UCSD-AML1 (cell line): ENCODE data around the gene BATF.

Experiments
- DNase-seq: peaks from one replicate; lab custom pipeline; 2025; ENCODE audit not compliant: unreplicated experiment; lab: John Stamatoyannopoulos, UW

The BATF gene

DNA sequence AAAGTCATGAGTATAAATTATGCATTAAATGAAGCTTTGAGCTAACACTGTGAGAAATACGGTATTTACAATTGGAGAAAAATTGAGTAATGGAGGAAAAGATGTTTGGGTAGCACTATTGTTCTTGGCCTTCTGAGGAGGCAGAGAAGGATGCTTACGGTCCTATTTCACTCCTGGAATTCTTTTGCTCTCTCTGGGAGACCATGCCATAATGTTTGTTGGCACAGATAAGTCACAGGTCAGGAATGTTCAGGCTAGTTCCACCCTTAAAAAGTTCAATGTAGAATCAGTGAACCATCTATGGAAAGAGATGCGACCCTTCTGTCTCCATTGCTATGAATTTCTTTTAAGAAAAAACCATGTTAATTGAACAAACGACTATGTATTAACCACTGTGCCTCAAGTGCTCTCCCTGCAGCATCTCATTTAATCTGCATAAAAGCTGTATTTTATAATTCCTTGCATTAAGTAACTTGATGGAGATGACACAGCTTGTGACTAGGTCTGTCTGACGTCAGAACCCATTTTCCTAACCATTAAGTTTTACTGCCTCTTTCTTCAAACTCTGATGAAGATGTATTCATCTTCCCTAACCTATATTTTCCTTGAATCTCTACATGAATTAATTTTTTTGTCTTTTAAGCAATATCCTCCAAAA lies 9.5 kb downstream of the BATF start:
- DNase-seq: no peak

DNA sequence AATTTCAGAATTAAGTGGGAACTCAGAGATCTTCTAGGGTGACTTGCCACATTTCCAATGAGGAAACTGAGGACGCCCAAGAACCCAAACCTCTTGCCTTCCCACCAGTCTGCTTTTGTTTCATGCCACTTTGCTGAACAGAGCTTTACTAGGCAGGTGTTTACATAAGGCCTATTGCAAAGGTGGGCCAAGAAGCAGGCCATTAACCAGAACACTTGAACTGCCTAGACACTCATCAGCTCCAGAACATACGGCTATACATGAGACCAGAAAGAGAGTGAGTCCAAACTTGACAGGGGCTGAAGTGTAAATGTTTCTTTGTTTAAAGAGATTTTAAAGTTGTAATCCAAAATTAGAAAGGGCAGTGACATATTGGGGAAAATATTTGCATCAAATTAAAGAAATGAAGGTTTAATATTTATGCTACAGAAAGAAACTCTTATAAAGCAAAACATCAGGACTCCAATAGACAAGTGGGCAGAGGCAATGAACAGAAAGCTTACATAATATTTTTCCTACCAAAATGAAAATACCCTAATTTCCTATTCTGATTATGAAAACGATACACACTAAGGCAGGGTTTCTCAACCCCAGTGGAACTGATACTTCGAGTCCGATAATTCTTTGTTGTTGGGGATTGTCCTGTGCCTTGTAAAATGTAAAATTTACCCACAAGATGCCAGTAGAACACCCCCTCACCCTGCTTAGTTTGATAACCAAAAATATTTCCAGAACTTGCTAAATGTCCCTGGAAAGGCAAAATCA lies 11.7 kb downstream of the BATF start:
- no peak for DNase-seq

GRCh38 chr14:75535164-75535898 lies 13.1 kb downstream of the BATF start:
- DNase-seq: no peak

- no peak for DNase-seq
These were observed 14.8 kb downstream of the BATF start for GRCh38 chr14:75537071-75537470.

DNA sequence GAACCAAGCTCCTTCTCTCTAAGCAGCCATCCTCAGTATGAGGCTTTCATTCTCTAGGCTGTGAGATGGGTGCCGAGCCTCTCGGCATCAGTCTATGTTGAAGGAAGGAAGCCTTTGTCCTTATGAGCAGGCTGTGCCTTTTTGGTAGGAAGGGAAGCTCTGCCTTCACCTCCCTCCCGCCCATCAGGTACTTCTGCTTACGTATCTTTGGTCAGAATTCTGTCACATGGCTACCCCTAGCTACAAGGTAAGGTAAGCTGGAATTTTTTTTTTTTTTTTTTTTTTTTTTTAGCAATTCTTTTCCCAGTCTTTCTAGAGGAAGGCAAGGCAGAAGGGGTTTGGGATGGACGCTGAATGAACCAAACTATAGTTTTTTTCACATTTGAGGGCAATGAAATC lies 16.9 kb downstream of the BATF start:
- no peak for DNase-seq

DNA sequence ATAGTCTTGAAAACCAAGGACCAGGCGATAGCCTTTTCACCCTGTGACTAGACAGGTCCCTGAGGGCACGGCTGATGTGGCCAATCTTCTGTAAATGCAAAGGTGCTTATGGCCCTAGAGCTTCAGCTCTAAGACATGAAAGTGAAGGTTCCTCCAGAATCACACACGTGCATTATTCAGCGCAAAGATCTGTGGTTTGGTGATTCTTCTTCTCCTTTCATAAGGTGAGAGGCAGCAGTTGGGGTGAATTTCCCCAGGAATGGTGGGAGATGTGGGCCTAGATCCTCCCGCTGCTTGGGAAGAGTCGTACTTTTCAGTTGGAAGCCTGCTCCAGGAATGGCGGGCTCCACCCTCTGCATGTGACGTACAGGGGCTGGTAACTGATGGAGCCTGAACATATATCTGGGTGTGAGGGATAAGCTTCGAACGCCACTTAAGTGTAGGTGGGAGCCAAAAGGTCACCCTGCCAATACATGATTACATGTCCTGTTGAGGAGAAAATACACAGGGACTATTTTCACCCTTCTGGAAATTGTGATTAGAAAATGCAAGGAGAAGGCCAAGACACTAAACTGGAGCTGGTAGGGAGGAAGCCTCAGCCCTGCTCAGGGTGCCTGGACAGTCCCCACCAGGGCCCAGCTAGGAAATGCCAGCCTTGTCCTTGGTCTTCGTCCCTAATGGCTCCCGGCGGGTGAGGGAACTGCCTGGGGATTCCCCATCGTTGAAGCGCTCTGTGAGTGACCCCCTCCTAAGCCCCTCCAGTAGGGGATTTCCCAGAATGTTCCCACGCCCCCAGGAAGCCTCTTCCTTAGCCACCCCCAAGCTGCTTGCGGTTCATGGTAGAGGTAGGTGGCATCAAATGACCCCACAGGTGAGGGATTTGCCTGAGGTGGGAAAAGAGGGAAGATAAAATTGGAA lies 17.6 kb downstream of the BATF start:
- DNase-seq: no peak

DNA sequence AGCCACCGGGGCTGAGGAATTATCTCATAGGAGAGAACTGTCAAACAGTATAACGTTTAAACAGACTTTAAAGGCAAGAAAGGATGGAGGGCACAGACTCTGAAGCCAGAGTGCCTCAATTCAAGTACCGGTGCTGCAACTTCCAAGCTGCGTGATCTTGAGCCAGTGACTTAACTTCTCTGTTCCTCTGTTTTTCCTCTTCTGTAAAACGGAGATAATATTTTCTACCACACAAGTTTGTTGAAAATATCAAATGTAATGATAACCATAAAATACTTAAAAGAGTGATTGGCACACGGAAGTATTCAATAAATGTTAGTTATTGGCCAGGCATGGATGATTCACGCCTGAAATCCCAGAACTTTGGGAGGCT lies 18.2 kb downstream of the BATF start:
- no peak for DNase-seq

- DNase-seq: peak; percentile 83
These were observed 20.4 kb downstream of the BATF start for GRCh38 chr14:75542588-75543091.

DNA sequence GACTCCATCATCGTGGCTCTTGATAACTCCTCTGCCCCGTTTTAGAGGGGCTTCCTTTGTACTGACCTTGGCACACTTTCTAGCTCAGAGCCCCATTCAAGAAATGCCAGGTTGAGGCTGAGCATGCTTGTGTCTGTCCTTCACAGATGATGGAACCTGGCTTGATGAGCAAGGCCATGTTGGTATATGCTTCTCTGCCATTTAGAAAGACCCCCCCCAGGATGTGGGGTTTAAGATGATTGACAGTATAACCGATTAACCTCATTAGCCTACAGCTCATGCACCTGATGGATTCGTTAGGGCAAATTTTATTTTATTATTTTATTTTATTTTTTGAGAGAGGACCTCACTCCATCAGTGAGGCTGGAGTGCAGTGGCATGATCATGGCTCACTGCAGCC lies 21.0 kb downstream of the BATF start:
- DNase-seq: no peak

DNA sequence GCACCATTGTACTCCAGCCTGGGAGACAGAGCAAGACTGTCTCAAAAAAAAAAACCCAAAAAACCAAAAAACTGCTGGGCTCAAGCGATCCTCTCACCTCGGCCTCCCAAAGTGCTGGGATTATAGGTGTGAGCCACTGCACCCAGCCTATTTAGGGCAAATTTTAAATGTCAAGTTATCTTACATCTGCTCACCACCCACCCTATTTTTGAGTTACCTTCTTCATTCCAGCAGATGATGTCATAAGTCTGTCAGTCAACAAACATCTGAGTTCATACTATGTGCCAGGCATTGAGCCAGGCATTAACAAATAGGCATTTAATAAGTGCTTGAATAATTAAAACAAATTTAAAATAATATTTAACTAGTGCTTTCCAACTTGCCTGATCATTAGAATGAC lies 21.5 kb downstream of the BATF start:
- DNase-seq: no peak

- DNase-seq: no peak
These were observed 23.6 kb downstream of the BATF start for GRCh38 chr14:75545907-75546306.

DNA sequence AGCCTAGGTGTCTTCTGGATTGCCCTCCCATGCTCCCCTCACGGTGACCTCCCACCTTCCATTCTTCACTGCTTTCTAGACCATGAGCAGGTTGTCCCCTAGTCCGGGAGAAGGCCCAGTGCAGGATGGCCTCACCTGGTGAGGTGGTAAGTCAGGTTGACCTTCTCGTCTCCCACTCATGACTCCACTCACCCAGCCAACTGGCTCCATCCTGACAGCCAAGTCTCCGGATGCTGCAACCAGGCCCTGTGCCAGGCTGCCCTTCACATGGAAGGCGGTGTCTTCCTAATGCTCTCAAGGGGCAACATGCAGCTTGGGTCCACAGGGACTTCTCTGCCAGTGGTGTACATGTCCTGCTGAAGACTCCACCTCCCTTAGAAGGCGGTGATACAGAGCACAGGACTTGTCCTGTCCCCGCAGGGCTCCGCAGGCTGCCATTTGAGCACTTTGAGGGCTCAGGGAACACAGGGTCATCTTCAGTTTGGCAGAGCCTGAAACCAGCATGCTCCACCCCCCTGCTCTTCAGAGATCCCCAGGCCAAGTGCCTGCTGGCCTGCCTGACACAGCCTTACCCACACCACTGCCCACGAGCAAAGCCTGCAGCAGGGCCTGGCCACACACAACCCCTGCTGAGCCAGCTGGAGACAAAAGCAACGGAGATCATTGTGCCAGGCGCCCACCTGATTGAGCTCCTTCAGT lies 25.4 kb downstream of the BATF start:
- no peak for DNase-seq

- DNase-seq: no peak
These were observed 26.3 kb downstream of the BATF start for GRCh38 chr14:75548544-75548943.

GRCh38 chr14:75549169-75549568 lies 26.9 kb downstream of the BATF start:
- no peak for DNase-seq

DNA sequence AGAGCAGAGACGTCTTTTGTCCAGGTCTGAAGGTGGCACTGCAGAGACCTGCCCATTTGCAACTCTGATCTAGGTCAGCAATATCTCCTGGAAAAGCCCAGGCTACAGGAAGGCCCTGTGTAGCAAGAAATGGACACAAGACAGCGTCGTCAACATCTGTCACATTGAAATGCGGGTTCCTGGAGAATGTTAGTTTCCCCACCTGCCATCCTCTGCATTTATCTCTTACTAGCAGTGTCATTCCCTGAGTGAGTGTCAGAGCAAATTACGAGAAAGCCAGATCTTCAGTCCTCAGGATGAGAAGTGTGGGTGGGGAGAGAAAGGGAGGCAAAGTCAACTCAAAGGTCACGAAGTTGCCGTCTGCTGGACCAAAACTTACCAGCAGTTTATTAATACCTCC lies 28.8 kb downstream of the BATF start:
- DNase-seq: no peak

DNA sequence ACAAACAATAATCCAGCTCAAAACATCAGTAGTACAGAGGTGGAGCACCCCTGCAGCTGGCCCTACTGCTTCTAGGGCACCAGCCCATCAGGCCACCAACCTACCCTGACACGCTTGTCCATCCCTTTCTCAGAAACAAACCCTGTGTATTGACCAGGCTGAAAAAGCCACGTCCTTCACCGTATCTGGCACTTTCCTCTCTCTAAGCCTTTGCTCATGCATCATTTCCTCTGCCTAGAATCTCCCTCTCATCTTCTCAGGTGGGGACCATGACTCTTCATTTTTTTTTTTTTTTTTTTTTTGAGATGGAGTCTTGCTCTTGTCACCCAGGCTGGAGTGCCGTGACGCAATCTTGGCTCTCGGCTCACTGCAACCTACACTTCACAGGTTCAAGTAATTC lies 30.9 kb downstream of the BATF start:
- no peak for DNase-seq

GRCh38 chr14:75553761-75554364 lies 31.6 kb downstream of the BATF start:
- no peak for DNase-seq

DNA sequence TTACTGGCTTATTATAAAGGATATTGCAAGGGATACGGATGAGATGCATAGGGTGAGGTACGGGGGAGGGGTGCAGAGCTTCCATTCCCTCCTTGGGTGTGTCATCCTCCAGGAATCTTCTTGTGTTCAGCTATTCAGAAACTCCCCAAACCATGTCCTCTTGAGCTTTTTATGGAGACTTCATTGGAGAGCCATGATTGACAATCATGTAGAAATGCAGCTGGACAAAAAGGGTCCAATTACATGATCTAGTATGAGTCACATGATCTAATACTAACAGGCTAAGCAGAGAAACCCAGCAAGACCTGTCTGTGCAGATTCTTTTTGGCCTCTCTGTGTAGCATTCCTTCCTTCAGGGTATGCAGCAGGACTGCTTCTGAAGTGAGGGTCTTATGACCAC lies 32.2 kb downstream of the BATF start:
- DNase-seq: no peak

DNA sequence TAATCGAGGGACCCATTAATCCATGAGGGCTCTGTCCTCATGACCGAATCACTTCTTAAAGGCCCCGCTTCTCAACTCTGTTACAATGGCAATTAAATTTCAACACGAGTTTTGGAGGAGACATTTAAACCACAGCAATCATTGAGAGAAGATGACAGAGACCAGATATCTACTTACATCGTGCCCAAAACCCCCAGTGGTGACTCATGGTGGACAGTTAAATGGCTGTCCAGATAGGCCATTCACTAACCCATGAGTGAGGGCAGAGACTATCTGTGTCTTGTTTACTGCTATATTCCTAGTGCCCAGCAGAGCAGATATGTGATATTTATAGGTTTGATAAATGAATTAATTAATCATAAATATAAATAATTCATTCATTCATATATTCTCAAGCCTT lies 36.2 kb downstream of the BATF start:
- DNase-seq: no peak

GRCh38 chr14:75559045-75559444 lies 36.8 kb downstream of the BATF start:
- DNase-seq: no peak
